Mucosa of descending colon (tissue), 3 donors: ENCODE data around the gene COMMD4. TPM values are rescaled to one million over a fixed set of nuclear protein-coding genes. Genes with fewer than 3 reads are reported as not detected.
"Not testable (repeated sequence)": the region's sequence is repeated elsewhere in the genome, so short reads cannot be mapped to it uniquely, and the experiment has no call there.

Experiments
- ATAC-seq: fragments of 200-7000 bp; cut with Tn5 transposase; one replicate; pipeline ENCODE4 v1.9.1; 2020; ENCODE audit warnings: mild to moderate bottlenecking, moderate library complexity
- DNase-seq, 3 donors: peaks; one replicate each; pipeline ENCODE4 v3.0.0-alpha.2; 2020
- H3K36me3 ChIP-seq: fragments of 200-600 bp; one replicate; pipeline ENCODE4 v1.8.0; 2021; ENCODE audit warnings: low read depth, mild to moderate bottlenecking
- H3K4me1 ChIP-seq: fragments of 200-600 bp; one replicate; pipeline ENCODE4 v1.8.0; 2021; ENCODE audit warnings: low read depth, mild to moderate bottlenecking
- H3K4me3 ChIP-seq: fragments of 200-600 bp; one replicate; pipeline ENCODE4 v1.8.0; 2021; ENCODE audit warnings: mild to moderate bottlenecking
- H3K9me3 ChIP-seq: fragments of 200-600 bp; one replicate; pipeline ENCODE4 v1.8.0; 2021; ENCODE audit warnings: mild to moderate bottlenecking
- CTCF ChIP-seq: fragments of 200-600 bp; IDR thresholded peaks from one replicate; pipeline ENCODE4 v1.8.0; 2022; ENCODE audit warnings: antibody characterized with exemption, mild to moderate bottlenecking
- intact Hi-C, 2 donors: fragments of 100-400 bp; cut with DNase I in 1 of 2; cut with micrococcal nuclease in 1 of 2; formaldehyde crosslinking; loops; one replicate each; pipeline versions ENCODE4 v1.11.0 to v1.11.1; 2022; cut with DNase I, micrococcal nuclease
- total RNA-seq, 3 donors: library from RNA; stranded (reverse); fragmentation: NEBNext Ultra II Directional in 2 of 3; extraction: Animal tissue kit (Norgen Biotek cat#: 25700) in 2 of 3; gene quantifications; one replicate each; pipeline versions ENCODE4 v1.2.1 to v1.2.4, GENCODE V29; 2021 to 2023
- donor health status: DM: no; HTN: no; CAD: no; lungs with moderate emphysema.
- donor health status: DM: no; HTN: no; CAD: no.
- donor health status: DM: no; HTN: yes; CAD: no.

COMMD4 gene
- total RNA-seq, 3 donors from 2014 or later: 57.2 to 84.9 (median 72.3) TPM

- Histone ChIP-seq H3K4me3 (peak overlapping the region; percentile 80), H3K9me3 (no peaks in the 10 kb centered on the region), H3K36me3 (no peaks in the 10 kb centered on the region), H3K4me1 (peaks cover 7% of the 10 kb centered on the region)
- DNase-seq: peak; percentile 26 to 58 (median 55)
- peak; percentile 21 for ATAC-seq
- intact Hi-C loops: no loop called here
- no peak for TF ChIP-seq CTCF
Measured at GRCh38 chr15:75348562-75349350, 12.9 kb downstream of the COMMD4 start.

- H3K9me3 ChIP-seq, H3K36me3 ChIP-seq, intact Hi-C loops, DNase-seq, H3K4me1 ChIP-seq, ATAC-seq, H3K4me3 ChIP-seq: not testable (repeated sequence)
Measured at GRCh38 chr15:75349351-75349669, 13.4 kb downstream of the COMMD4 start.

- DNase-seq (peak; percentile 51 to 85 (median 66)), ATAC-seq (peak; percentile 33)
- no peak overlapping the region for H3K4me3 ChIP-seq
- H3K9me3 ChIP-seq: no peaks in the 10 kb centered on the region
- no peak for TF ChIP-seq CTCF
- peaks cover 7% of the 10 kb centered on the region for H3K4me1 ChIP-seq
- no peaks in the 10 kb centered on the region for H3K36me3 ChIP-seq
- intact Hi-C loops: no loop called here
Measured at GRCh38 chr15:75349851-75350588, 14.2 kb downstream of the COMMD4 start.

GRCh38 chr15:75350601-75351361, 14.9 kb downstream of the COMMD4 start:
- H3K9me3 ChIP-seq: no peaks in the 10 kb centered on the region
- peaks cover 7% of the 10 kb centered on the region for H3K4me1 ChIP-seq
- no peaks in the 10 kb centered on the region for H3K36me3 ChIP-seq
- intact Hi-C loops: no loop called here
- TF ChIP-seq CTCF: no peak
- ATAC-seq (no peak), DNase-seq (peak in 1 of 3 donors; percentile 26)
- no peak overlapping the region for H3K4me3 ChIP-seq

GRCh38 chr15:75352186-75353080, 16.6 kb downstream of the COMMD4 start:
- Histone ChIP-seq H3K4me3 (no peak overlapping the region), H3K9me3 (no peaks in the 10 kb centered on the region), H3K36me3 (no peaks in the 10 kb centered on the region), H3K4me1 (peaks cover 7% of the 10 kb centered on the region)
- DNase-seq: peak in 1 of 3 donors; percentile 40
- ATAC-seq: no peak
- intact Hi-C loops: no loop called here
- no peak for TF ChIP-seq CTCF
